Glomerular visceral epithelial cell (primary cell): ENCODE results near the gene FBXO44.

Experiments used
- DNase-seq: peaks from one replicate; pipeline ENCODE4 v3.0.0-alpha.2; 2016; ENCODE audit errors: extremely low spot score

The FBXO44 gene

DNA sequence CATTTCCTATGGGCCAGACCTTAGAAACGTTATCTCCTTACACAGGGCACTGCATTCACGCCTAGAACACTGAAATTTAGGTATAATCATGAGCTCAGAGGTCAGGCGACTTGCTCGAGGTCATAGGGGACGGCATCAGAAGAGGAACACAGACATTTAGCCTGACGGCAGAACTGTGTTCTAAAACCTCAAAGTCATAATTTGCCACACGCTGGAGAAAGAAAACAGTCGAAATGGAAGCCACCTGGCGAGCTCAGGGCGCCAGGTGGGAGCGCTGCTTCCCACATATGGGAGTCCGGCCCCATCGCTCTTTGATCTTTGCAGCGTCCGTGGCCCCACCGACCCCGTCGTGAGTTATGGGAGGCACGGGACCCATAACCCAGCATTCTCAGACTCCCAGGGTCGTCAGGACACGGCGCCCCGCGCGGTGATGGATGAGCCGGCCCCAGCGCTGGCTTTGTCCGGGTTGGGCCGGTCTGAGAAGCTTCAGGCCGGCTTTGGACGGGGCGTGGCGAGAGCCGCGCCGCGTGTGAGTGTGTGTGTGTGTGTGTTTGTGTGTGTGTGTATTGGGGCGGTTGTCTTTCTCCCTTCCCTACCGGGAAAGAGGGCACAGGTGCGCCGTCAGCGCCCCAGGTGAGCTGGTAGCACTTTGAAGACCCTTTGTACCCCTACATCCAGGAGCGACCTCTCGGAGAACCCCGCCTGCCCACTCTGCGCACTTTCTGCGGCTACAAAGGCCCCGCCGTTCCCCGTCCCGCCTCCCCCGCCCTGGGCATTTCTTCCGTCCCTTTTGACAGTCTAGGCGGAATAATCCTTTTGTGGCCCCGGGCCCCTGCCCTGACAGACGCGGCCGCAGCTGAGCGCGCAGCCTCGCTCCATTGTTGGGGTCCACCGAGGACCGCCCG, 36.0 kb downstream of the FBXO44 start:
- DNase-seq, result no peak

DNA sequence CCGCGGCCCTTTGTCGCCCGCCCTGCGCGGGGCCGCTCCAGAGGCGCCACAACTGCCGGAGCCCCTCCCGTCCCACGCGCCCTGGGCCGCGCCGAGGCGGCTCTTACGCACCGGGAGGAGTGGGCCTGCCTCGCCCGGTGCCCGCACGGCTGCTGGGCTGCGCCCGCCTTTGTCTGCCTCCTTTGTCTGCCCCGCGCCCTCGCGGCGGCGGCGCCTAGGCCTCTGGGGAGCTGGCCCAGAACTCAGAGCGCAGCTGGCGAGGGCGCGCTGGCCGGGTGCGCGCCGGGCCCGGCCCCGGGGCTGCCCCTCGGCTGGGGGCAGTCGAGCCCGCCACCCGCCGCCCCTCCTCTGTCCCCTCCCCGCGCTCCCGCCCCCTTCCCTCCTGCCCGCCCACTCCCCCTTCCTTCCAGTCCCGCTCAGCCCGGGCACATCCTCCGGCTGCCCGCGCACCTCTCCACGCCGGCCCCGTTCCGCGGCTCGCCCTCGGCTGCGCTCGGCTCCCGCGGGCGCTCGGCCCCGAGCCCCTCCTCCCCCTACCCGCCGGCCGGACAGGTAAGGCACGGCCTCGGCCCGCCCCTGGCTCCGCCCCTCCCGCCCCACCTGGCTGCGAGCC, 36.7 kb downstream of the FBXO44 start, which contains the start of gene DRAXIN:
DRAXIN (plus strand) TSS at position 409 of the 613 bp plus-strand sequence. CDS start 14,549 bp downstream, outside the sequence.
- no peak for DNase-seq

DNA sequence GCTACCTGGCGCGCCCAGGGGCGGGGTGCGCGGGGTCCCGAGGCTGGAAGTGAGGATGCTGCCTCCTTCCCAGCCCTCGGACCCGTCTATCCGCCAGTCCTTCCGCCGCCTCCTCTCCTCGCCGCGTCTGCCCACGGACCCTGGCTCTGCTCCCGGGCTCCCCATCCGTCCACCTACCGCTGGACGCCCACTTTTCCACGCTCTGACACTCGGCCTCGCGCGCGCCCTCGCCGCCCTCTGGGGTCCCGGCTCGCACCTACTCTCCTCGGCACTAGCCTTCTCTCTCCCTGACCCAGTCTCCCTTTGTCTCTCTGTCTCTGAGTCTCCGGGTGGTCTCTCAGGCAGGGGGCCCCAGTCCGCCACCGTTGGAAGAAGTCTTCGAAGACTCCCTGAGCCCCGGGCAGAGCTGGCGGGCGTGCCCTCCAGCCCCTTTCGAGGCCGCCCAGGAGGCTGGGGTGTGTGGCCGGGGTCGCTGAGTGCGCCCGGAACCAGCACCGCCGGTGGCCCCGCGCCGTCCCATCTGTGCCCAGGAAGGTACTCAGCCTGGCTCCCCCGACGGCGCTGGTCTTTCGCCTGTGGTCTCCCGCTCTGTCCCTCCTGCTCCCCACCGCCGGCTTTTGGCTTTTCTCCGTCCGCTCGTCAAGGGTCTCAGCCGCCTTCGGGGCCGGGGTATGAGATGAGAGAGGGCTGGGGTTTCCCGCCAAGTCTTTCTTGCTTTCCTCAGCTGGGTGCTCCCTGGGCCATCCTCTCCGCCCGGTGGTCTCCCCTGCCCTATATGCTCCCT, 37.4 kb downstream of the FBXO44 start:
- no peak for DNase-seq

DNA sequence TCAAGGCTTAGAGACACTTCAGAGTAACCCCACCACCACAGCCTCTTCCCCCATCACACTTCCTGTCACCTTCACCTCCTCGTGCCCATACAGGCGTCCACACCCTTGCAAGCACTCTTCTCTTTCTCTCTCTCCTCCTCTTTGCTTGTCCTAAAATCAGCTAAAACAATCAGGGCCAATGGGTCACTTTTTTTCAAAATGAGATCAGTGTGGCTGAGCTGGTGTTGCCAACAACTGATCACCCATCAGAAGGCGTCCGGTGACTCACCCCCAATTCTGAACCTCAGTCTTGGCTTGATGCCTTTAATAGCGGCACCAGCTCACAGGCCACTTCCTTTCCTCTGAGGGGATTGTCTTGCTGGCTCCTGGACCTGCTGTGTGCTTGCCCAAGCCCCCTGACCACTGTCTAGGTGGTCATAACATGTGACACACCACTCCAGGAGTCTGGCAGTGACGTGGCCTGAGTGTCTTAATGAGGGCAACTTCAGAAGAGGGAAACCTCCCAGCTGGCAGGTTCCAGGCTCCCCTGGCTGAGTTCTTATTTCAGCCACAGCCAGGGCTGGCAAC, 38.4 kb downstream of the FBXO44 start:
- peak; percentile 88 for DNase-seq

DNA sequence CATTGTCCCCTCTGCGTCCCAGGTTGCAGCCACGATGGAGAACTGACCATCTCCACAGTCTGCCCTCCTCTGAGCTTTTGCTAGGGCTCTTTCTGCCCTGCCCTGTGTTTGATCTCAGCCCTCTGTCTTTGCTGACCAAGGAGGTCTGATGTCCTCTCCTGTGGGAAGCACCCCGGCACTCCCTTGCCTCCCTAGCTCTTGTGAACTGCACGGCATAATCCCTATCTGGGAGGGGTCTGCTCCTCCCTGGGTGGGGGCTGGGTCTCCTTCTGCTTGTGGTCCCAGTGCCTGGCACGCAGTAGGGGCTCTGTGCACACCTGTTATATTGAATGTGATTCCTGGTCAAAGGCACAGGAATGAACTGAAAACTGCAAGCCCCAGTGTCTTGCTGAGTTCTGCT, 39.2 kb downstream of the FBXO44 start:
- DNase-seq, result no peak

DNA sequence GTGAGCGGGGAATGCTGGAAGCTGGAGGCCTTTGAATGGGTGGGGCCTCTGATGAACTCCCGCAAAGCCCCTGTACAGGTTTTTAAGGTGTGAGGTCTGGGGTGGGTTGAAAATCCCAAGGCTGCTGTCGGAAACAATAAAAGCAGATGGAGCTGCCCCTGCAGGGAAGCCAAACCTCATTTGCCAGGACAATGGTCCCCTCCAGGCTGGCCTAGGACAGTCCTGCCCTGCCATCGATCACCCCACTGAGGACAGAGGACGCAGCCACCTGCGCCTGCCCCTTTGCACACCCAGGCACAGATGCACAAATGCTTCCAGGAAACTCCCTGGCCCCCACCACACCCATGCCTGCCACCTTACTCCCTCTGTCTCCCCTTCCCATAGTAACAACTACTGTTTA, 41.2 kb downstream of the FBXO44 start:
- DNase-seq, result no peak

DNA sequence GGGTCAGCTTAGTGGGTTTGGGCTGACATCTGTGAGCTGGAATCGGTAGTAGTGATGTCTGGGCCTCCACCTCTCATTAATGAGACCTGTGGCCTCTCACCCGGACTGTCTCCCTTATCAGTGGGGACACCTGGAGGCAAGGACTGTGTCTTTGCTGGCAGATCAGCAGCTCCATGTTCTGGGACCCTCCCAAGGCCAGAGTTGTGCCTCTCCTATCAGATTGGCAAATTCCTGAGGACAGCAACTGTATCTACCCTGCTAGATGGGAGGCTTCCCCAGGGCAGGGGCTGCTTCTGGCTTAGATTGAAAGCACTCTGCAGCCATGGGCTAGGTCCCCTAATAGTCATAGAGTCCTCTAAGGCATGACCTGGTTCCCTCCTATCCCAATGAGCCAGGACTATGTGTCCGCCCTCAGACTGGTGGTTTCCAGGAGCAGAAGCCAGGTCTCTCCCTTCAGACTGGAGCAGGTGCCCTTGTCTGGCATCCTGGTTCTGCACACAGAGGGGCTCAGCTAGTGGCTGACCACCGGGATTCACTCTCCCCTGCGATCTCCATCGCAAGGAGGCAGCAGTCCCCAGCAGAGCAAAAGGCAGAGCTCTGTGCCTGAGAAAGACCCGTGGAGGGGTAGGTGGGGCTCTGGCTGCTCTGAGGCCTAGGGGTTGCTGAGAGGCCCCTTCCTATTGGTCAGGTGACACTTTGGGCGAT, 42.7 kb downstream of the FBXO44 start:
- no peak for DNase-seq

DNA sequence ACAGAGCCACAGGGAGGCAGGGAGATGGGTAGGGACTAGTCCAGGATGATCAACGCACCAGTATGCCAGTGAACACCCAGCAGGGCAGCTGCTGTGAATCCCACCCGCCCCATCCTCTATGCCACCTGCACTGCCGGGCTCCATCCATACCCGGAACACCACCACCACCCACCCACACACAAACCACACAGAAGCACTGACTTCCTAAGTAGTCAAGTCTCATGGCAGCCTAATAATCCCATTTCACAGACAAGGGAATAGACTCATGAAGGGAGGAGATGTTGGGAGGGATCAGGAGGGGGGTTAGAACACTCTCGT, 43.2 kb downstream of the FBXO44 start:
- no peak for DNase-seq

DNA sequence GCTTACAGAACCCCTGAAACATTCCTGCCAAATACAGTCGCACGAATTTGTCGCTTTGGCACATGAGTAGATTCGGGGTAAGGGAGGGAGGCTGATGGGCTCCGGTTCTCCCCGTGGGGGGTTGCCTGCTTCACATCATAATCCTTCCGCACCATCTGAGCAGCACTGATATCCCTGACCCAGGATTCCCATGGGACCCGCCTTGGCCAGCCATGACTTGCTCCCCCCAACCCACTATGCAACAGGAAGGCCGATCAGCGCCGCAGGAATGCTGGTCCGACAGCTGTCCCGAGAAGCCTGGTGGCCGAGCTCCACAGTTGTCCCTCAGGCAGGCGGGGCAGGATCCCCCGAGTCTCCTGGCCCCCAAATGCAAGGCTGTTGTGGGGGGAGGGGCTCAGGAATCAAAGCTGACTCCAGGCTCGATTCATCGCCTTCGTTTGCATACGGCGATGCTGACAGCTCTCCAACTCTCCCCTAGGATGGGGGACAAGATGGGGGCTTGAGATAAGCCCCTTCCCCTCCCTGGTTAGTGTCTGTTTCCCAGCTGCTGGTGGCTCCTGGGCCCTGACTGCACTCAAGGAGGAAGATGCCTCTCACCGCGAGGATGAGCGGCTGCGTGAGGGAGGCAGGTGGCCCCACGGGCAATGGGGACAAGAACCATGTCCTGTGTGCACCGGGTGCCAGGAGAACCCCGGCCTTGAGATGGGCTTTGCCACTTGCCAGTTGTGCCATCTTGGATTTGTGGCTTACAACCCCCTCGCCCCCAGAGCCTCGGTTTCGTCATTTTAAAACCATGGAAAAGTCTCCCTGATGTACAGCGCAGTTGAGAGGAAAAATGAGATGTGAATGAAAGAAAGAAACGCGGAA, 46.2 kb downstream of the FBXO44 start:
- no peak for DNase-seq

DNA sequence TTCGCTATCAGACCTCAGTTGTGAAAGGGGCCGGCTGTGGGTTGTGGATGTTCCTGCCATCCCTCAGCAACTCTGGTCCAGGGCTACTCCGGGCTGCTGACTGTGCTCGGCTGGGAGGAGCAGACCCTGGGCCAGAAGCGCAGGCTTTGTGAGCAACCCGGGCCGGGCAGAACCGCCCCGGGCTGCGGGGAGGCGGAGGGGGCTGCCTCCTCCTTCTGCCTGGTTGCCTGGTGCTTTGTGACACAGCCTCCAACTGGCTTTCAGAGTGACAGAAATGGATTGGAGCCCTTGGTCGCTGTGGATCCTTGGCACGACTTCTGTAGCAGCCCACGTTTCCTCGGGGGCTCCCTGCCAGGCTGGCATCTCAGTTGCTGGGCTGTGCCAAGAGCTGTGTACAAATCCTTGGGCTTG, 46.9 kb downstream of the FBXO44 start:
- DNase-seq, result no peak

DNA sequence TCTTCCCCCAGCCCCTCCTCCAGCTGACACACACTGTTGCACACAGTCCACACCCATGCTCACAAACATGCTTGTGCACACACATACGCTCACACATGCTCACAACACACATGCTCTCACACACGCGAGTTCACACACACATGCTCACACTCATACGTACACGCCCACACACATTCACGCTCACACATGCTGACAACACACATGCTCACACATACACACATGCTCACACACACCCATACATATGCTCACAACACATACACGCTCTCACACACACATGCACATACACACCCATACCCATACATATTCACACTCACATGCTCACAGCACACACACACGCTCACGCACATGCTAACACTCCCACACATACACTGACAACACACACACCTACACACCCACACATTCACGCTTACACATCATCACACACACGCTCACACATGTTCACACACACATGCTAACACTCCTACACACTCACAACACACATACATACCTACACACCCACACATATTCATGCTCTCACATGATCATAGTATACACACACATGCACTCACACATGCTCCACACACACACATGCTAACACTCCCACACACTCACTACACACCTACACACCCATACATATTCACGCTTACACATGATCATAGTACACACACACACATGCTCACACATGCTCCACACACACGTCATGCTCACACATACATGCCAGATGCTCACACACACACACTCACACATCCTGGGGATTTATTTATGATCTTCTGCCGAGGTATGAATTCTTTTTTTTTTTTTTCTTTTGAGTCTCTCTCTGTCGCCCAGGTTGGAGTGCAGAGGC, 47.5 kb downstream of the FBXO44 start:
- DNase-seq, result no peak

DNA sequence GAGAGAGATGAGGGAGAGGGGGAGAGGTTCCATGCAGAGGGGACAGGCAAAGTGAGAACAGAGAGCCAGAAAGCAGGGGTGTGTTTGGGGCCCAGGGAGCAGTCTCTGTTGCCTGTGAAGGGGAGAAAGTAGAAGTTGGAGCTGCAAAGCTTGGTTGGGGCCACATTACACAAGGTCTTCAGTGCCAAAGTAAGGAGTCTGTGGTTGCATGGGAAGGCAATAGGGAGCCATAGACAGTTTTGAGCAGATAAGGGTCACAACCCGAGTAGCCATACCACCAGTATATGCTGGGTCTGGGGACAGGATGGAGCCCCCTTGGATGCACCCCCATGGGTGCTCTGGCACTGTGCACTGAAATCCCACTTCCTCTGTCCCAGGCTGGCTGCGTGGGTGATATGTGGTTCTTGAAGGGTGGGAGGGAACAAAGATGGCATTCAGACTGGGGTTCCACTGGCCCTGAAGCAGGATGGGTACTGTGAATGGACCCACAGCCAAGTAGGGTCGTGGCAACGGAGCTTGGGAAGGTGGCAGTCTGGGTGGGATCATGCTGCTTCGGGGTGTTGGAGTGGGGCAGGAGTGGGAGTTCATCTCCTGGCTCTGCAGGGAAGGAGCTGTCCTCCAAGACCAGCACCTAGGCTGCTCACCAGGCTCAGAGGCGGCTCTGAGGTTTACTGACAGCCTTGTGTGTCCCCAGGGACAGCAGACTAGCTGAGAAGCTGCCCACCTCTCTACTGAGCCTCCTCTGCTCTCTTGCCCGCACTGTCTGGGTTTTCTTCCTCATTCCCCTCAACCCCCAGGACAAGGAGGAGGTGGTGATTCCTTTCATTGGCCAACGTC, 48.9 kb downstream of the FBXO44 start:
- DNase-seq, result no peak

DNA sequence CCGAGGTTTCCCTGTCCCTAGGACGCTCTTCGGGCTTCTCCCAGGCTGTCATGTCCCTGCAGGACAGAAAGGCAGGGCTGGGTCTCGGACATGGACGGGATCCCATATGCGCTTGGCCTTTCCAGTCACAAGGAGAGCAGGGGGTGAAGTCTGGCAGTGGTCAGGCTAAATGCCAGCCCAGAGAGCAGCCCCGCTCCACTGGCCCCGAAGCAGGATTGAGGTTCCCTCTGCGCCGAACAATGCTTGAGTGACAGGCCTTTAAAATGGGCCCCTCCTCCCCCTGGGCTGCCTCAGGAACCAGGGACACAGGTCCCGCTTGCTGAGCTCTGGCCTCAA, 49.5 kb downstream of the FBXO44 start:
- DNase-seq, result no peak

DNA sequence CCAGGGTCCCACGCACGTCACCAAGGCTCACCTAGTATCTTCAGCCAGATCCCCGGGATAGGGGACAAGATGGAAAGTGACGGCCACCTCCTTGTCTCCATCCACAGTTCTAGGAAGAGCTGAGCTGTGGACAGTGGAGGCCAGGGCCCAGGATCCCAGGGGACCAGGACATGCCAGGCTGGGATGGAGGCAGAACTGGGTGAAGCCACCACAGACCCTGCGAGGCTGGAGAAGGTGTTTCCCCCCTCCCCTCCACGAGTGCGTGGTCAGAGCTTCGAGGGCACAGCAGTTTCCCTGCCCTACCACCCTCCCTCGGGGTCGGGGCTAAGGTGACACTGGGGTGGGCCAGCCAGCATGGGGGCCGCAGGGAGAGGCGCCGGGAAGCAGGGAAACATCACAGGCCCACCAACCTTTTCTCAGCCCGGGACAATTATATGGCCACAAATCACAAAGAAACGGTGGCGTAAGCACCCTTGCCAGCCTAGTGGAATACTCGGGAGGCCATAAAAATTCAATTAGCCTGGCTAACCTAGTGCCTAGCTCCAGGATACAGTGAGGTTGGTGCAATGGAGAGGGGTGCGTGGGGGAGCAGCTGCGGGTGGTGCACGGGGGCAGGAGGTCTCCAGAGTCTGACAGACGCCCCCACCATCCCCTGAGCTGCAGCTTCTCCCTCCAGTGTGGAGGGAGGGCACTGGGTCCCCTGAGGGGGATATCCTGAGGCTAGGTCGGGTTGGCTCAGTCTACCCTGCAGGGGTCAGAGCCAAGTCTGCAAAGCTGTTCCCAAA, 50.2 kb downstream of the FBXO44 start:
- no peak for DNase-seq

DNA sequence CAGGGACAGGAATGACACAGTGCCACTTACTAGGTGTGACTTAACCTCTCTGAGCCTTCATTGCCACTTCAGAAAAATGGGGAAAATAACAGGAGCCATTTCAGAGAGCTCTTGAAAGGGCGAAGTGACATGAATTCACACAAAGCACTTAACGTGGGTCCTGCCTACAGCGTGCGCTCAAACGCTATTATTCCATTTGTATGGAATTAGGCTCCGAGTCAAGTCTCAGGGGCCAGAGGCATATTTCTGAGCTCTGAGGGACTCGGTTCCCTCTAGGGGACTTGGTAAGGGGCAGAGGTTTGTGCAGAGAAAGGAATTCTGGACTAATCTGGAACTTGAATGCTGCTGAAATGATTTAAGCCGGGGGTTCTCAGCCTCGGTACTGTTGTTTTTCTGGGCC, 50.9 kb downstream of the FBXO44 start:
- DNase-seq, result no peak

DNA sequence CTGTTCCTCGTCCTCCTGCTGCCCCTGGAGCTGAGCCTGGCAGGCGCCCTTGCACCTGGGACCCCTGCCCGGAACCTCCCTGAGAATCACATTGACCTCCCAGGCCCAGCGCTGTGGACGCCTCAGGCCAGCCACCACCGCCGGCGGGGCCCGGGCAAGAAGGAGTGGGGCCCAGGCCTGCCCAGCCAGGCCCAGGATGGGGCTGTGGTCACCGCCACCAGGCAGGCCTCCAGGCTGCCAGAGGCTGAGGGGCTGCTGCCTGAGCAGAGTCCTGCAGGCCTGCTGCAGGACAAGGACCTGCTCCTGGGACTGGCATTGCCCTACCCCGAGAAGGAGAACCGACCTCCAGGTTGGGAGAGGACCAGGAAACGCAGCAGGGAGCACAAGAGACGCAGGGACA, 51.6 kb downstream of the FBXO44 start:
- no peak for DNase-seq

DNA sequence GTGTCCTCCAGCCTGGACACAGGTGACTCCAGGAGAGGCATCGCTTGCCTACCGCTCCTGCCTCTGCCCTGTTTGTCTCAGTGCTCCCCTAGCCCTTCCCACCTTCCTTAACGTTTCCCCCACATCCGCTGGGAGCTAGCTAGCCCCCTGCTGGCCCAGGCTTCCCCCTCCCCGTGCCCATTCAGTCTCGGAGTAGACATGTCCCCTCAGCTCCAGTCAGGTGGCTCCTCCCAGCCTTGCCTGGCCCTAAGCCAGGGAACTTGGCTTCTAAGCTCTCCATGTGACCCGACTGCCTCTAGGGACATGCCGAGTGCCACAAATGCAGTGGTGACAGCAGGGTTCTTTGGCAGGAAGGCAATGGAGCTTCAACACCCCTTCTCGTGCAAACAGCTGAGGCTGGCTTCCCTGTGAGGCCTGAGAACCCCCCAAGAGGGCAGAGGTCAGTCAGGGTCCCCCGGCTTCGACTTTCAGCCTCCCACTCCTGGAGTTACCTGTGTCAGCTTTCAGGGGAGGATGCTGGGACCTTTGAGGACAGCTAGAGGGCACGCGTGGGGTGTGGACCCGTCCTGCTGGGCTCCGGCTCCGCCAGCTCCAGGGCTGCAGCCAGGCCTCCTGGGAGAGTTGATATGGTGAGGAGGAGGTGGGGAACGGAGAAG, 53.1 kb downstream of the FBXO44 start:
- no peak for DNase-seq
